HG02610 (cell line): Measurements from ENCODE around the gene TMEM147.
"Not testable (repeated sequence)": the region's sequence is repeated elsewhere in the genome, so short reads cannot be mapped to it uniquely, and the experiment has no call there.

ENCODE experiments used
- ATAC-seq: cut with Tn5 transposase; IDR thresholded peaks from one replicate; pipeline ENCODE4 v1.9.1; 2021; ENCODE audit warnings: mild to moderate bottlenecking, moderate library complexity; ENCODE audit not compliant: unreplicated experiment

The TMEM147 gene

GRCh38 chr19:35560677-35561076 is 15.3 kb downstream of the TMEM147 start:
- no peak for ATAC-seq

- no peak for ATAC-seq
Measured at GRCh38 chr19:35561436-35561835, 16.0 kb downstream of the TMEM147 start.

GRCh38 chr19:35562336-35562735 is 16.9 kb downstream of the TMEM147 start:
- no peak for ATAC-seq

GRCh38 chr19:35562776-35563175 is 17.4 kb downstream of the TMEM147 start:
- no peak for ATAC-seq

GRCh38 chr19:35563207-35563829 is 17.9 kb downstream of the TMEM147 start, which contains the start of gene ATP4A:
ATP4A (minus strand) TSS chr19:35563658; CDS start chr19:35563629, 29 bp downstream.
- no peak for ATAC-seq

- ATAC-seq, result no peak
Measured at GRCh38 chr19:35565016-35565856, 19.8 kb downstream of the TMEM147 start.

GRCh38 chr19:35566738-35567137 is 21.3 kb downstream of the TMEM147 start:
- ATAC-seq, result no peak

- ATAC-seq, result no peak
Measured at GRCh38 chr19:35569281-35569781, 23.9 kb downstream of the TMEM147 start.

GRCh38 chr19:35571406-35571965 is 26.1 kb downstream of the TMEM147 start:
- ATAC-seq, result no peak

- ATAC-seq, result no peak
Measured at GRCh38 chr19:35577918-35578317, 32.5 kb downstream of the TMEM147 start.

GRCh38 chr19:35578707-35579106 is 33.3 kb downstream of the TMEM147 start:
- ATAC-seq, result no peak

GRCh38 chr19:35582760-35583159 is 37.3 kb downstream of the TMEM147 start:
- ATAC-seq, result no peak

GRCh38 chr19:35585848-35586247 is 40.4 kb downstream of the TMEM147 start, which contains the start of gene PMIS2:
PMIS2 (plus strand) TSS chr19:35586173; CDS start chr19:35586260, 87 bp downstream.
- no peak for ATAC-seq

GRCh38 chr19:35587321-35587720 is 41.9 kb downstream of the TMEM147 start:
- no peak for ATAC-seq

- no peak for ATAC-seq
Measured at GRCh38 chr19:35590875-35591274, 45.4 kb downstream of the TMEM147 start.

- ATAC-seq, result no peak
Measured at GRCh38 chr19:35592226-35592625, 46.8 kb downstream of the TMEM147 start.

- not testable (repeated sequence) for ATAC-seq
Measured at GRCh38 chr19:35595026-35595425, 49.6 kb downstream of the TMEM147 start.

GRCh38 chr19:35595928-35596327 is 50.5 kb downstream of the TMEM147 start:
- no peak for ATAC-seq

GRCh38 chr19:35596366-35596999 is 51.1 kb downstream of the TMEM147 start:
- ATAC-seq, result no peak
